Astrocyte (in vitro differentiated cells and primary cell): ENCODE data around the gene SAMD7.

Experiments
- EZH2 ChIP-seq: IDR thresholded peaks from 2 replicates; pipeline ENCODE4 v1.6.1; 2012; ENCODE audit warnings: mild to moderate bottlenecking, low read length, inconsistent platforms; ENCODE audit not compliant: insufficient read depth
- TF ChIP-seq, protein P1 (sequence below): IDR thresholded peaks from 2 replicates; pipeline ENCODE4 v1.5.1; 2011; ENCODE audit warnings: low read depth, mild to moderate bottlenecking, inconsistent platforms, low read length, moderate library complexity; ENCODE audit not compliant: insufficient read depth

DNA sequence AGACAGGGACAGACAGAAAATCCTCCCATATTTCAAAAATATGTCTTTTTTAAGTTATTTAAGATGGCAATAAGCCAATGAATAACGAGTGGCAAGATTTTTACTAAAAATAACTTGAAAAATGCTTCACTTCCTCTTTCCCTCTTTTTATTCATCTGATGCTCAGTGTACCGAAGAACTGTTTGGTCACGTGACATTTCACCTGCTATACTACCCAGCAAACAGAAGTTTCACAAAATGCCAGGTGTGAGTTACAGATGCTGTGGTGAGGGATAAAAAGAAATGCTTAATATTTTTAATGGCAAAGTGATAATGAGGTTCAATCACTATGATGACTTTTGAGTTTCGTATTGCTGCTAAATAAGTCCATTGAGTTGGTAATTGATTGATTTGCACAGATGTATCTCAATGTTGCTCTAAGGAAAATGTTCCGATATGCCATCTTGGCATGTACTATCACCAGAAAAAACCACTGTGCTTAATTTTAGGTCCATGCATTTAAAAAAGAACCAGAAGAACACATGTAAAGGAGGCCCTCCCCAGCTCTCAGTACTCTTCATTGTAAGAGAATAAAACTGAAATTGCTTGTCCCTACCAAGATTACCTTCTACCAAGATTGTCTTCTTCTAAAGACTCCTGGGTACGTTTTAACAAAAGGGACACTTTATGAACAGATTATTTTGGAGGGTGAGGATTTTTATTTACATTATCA is 29.3 kb downstream of the SAMD7 start:
- TF ChIP-seq, protein P1, sequence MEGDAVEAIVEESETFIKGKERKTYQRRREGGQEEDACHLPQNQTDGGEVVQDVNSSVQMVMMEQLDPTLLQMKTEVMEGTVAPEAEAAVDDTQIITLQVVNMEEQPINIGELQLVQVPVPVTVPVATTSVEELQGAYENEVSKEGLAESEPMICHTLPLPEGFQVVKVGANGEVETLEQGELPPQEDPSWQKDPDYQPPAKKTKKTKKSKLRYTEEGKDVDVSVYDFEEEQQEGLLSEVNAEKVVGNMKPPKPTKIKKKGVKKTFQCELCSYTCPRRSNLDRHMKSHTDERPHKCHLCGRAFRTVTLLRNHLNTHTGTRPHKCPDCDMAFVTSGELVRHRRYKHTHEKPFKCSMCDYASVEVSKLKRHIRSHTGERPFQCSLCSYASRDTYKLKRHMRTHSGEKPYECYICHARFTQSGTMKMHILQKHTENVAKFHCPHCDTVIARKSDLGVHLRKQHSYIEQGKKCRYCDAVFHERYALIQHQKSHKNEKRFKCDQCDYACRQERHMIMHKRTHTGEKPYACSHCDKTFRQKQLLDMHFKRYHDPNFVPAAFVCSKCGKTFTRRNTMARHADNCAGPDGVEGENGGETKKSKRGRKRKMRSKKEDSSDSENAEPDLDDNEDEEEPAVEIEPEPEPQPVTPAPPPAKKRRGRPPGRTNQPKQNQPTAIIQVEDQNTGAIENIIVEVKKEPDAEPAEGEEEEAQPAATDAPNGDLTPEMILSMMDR, result no peak
- TF ChIP-seq EZH2, result no peak
